HepG2 (cell line): Measurements from ENCODE around the gene S100A11. TPM values are rescaled to one million over a fixed set of nuclear protein-coding genes. Genes with fewer than 3 reads are reported as not detected.
A peak's percentile ranks its signal among the peaks of the same experiment; 100 is the strongest.

Experiments used
- CBX1 ChIP-seq: IDR thresholded peaks from one replicate; pipeline ENCODE4 v1.6.1; 2016; ENCODE audit warnings: antibody characterized with exemption, low read depth
- CHD2 ChIP-seq: IDR thresholded peaks from 2 replicates; pipeline ENCODE4 v1.6.1; 2011; ENCODE audit warnings: low read depth, low read length, improper control_type of control experiment
- ELF1 ChIP-seq: sonication (generic); formaldehyde crosslinking; IDR thresholded peaks from 2 replicates; pipeline ENCODE4 v1.4.0; 2020; ENCODE audit warnings: missing genetic modification reagents
- MLLT10 ChIP-seq: sonication (generic); formaldehyde crosslinking; IDR thresholded peaks from 2 replicates; pipeline ENCODE4 v1.4.0; 2020; ENCODE audit warnings: missing genetic modification reagents
- MTF1 ChIP-seq: sonication (generic); formaldehyde crosslinking; IDR thresholded peaks from 2 replicates; pipeline ENCODE4 v1.5.0; 2020; ENCODE audit warnings: missing genetic modification reagents
- NFIB ChIP-seq: sonication (generic); formaldehyde crosslinking; IDR thresholded peaks from 2 replicates; pipeline ENCODE4 v1.9.0; 2021; ENCODE audit warnings: missing genetic modification reagents, mild to moderate bottlenecking, borderline replicate concordance
- REL ChIP-seq: sonication (generic); formaldehyde crosslinking; conservative IDR thresholded peaks from 2 replicates; pipeline ENCODE4 v1.8.0; 2022; ENCODE audit warnings: mild to moderate bottlenecking, missing genetic modification reagents, moderate library complexity
- RERE ChIP-seq: IDR thresholded peaks from 2 replicates; pipeline ENCODE4 v1.6.1; 2016; ENCODE audit warnings: low read depth, missing genetic modification reagents, missing compliant biosample characterization
- SNAPC5 ChIP-seq: sonication (generic); formaldehyde crosslinking; IDR thresholded peaks from 2 replicates; pipeline ENCODE4 v1.8.1; 2023; ENCODE audit warnings: mild to moderate bottlenecking, missing genetic modification reagents, borderline replicate concordance
- TEAD3 ChIP-seq: optimal IDR thresholded peaks from 2 replicates; pipeline ENCODE3; 2016; ENCODE audit warnings: borderline replicate concordance
- ZBTB7B ChIP-seq: sonication (generic); formaldehyde crosslinking; IDR thresholded peaks from 2 replicates; pipeline ENCODE4 v1.4.0; 2020; ENCODE audit warnings: missing genetic modification reagents
- ZFP91 ChIP-seq: sonication (generic); formaldehyde crosslinking; IDR thresholded peaks from 2 replicates; pipeline ENCODE4 v1.9.0; 2022; ENCODE audit warnings: missing genetic modification reagents, mild to moderate bottlenecking, borderline replicate concordance
- ZMYM3 ChIP-seq: sonication (generic); formaldehyde crosslinking; IDR thresholded peaks from 2 replicates; pipeline ENCODE4 v1.5.1; 2020; ENCODE audit warnings: mild to moderate bottlenecking, missing genetic modification reagents
- ZNF317 ChIP-seq: sonication (generic); formaldehyde crosslinking; IDR thresholded peaks from 2 replicates; pipeline ENCODE4 v1.5.0; 2020; ENCODE audit warnings: mild to moderate bottlenecking, missing genetic modification reagents
- ZNF782 ChIP-seq: sonication (generic); formaldehyde crosslinking; IDR thresholded peaks from 2 replicates; pipeline ENCODE4 v1.4.0; 2020; ENCODE audit warnings: missing genetic modification reagents, mild to moderate bottlenecking, borderline replicate concordance
- ZNF850 ChIP-seq: sonication (generic); formaldehyde crosslinking; conservative IDR thresholded peaks from 2 replicates; pipeline ENCODE4 v1.9.0; 2021; ENCODE audit warnings: mild to moderate bottlenecking, missing genetic modification reagents
- ZNF883 ChIP-seq: sonication (generic); formaldehyde crosslinking; IDR thresholded peaks from 2 replicates; pipeline ENCODE4 v1.5.1; 2020; ENCODE audit warnings: mild to moderate bottlenecking, missing genetic modification reagents; ENCODE audit errors: not compliant biosample characterization
- ZNF891 ChIP-seq: sonication (generic); formaldehyde crosslinking; IDR thresholded peaks from 2 replicates; pipeline ENCODE4 v1.5.0; 2020; ENCODE audit warnings: mild to moderate bottlenecking, missing genetic modification reagents
- polyA plus RNA-seq, 8 experiments: library from polyadenylated mRNA; depleted of rRNA in 3 of 8; stranded (reverse) in 7 of 8; unstranded in 1 of 8; fragments of >200 nt; fragmentation: Illumina TruSeq in 4 of 8; extraction: Trizol in 4 of 8; gene quantifications; 2 replicates each; pipeline versions ENCODE4 v1.2.1 to v1.2.3, GENCODE V29; 2011 to 2016; ENCODE audit warnings: low read depth in 4 of 8, missing spikeins in 1 of 8, mixed read lengths in 1 of 8; ENCODE audit not compliant: insufficient read depth in 1 of 8
- total RNA-seq, 5 experiments: library from RNA; depleted of rRNA; stranded (reverse); fragments of >200 nt; fragmentation: Illumina TruSeq; extraction: Trizol; gene quantifications; 2 replicates each; pipeline ENCODE4 v1.2.3, GENCODE V29; 2016; ENCODE audit warnings: low read depth in 1 of 5
- TF ChIP-seq, protein P1 (sequence below): IDR thresholded peaks from 2 replicates; pipeline ENCODE4 v1.6.1; 2016; ENCODE audit warnings: missing biosample characterization, missing genetic modification reagents, low read depth
- TF ChIP-seq, protein P2 (sequence below): IDR thresholded peaks from 2 replicates; pipeline ENCODE4 v1.6.1; 2016; ENCODE audit warnings: low read depth, control low read depth

Gene S100A11
- total and polyA plus RNA-seq, 2 of the 13 experiments (the other 11 are each of a cell fraction or from before 2014, with no cell fraction given): 6.6 to 34.4 TPM

DNA sequence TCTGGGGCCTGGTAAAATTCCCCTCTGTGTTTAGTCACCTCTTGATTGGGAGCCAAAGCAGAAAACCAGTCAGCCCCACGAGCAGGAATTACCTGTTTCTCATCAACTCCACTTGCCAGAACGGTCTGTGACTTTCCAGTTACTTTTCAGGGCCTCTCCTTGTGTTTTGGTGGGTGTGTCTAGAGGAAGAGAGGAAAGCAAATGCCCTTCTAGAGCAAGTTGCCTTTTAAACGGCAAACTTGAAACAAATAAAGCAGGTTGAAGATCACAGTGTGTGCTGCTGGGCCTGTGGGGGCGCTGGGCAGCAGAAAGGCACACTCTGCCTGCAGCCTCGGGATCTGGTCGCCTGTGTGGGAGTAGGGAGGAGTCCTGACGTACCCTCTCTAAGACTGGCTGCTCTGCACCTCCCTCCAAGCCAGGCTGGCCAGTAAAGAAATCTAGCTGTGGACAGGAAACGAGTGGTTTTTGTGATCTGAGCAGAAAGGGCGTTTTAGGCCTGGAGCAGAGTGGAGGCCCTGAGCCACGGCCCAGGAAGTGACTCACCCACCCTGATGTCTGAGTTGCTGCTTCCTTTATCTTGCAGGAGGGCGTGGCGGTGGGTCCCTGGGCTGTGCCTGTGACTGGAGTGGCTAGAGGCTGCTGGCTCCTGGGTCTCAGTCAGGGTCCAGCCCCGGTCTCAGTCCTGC, 11.1 kb upstream of the S100A11 start (continued):
- peak; percentile 70; the same call in 1 of the 2 replicates for TF ChIP-seq ZFP91 (CRISPR knock-in tag)
- no peak for TF ChIP-seq MTF1 (CRISPR knock-in tag)
- TF ChIP-seq CBX1: peak; percentile 69
- TF ChIP-seq ZNF883 (CRISPR knock-in tag): no peak
- TF ChIP-seq ZNF891: peak; percentile 64
- TF ChIP-seq ZNF850 (CRISPR knock-in tag): no peak
- peak; percentile 22; the same call in 1 of the 2 replicates for TF ChIP-seq CHD2
- no peak for TF ChIP-seq ZNF317
- 0 out of 2 replicates have a peak, but pooled peaks have one; percentile 61 for TF ChIP-seq ZMYM3
- TF ChIP-seq NFIB: no peak
- TF ChIP-seq TEAD3 (CRISPR knock-in tag): peak; percentile 11
- 0 out of 2 replicates have a peak, but pooled peaks have one; percentile 40 for TF ChIP-seq SNAPC5 (CRISPR knock-in tag)
- TF ChIP-seq, protein P1, sequence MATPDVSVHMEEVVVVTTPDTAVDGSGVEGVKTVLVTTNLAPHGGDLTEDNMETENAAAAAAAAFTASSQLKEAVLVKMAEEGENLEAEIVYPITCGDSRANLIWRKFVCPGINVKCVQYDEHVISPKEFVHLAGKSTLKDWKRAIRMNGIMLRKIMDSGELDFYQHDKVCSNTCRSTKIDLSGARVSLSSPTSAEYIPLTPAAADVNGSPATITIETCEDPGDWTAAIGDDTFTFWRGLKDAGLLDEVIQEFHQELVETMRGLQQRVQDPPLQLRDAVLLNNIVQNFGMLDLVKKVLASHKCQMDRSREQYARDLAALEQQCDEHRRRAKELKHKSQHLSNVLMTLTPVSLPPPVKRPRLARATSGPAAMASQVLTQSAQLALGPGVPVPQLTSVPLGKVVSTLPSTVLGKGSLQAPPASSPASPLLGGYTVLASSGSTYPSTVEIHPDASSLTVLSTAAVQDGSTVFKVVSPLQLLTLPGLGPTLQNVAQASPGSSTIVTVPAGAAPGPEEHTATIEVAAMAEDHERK (CRISPR knock-in tag): no peak
- TF ChIP-seq MLLT10 (CRISPR knock-in tag): no peak
- TF ChIP-seq ZBTB7B: peak; percentile 27; the same call in 1 of the 2 replicates
- no peak for TF ChIP-seq RERE (CRISPR knock-in tag)
- no peak for TF ChIP-seq REL
- peak; percentile 60; the same call in 1 of the 2 replicates for TF ChIP-seq ZNF782 (CRISPR knock-in tag)
- peak; percentile 56 for TF ChIP-seq ELF1 (CRISPR knock-in tag)
- TF ChIP-seq, protein P2, sequence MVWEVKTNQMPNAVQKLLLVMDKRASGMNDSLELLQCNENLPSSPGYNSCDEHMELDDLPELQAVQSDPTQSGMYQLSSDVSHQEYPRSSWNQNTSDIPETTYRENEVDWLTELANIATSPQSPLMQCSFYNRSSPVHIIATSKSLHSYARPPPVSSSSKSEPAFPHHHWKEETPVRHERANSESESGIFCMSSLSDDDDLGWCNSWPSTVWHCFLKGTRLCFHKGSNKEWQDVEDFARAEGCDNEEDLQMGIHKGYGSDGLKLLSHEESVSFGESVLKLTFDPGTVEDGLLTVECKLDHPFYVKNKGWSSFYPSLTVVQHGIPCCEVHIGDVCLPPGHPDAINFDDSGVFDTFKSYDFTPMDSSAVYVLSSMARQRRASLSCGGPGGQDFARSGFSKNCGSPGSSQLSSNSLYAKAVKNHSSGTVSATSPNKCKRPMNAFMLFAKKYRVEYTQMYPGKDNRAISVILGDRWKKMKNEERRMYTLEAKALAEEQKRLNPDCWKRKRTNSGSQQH (CRISPR knock-in tag): 0 out of 2 replicates have a peak, but pooled peaks have one; percentile 70
